ENCODE data around the gene GRM4.

GRM4 gene

GRCh38 chr6:34082348-34082747 is 63.5 kb downstream of the GRM4 start:
- DNase-seq = no peak

- DNase-seq = no peak
These were observed 65.5 kb downstream of the GRM4 start for GRCh38 chr6:34080357-34080756.

- no peak for DNase-seq
These were observed 66.0 kb downstream of the GRM4 start for GRCh38 chr6:34079899-34080298.

- DNase-seq = no peak
These were observed 70.0 kb downstream of the GRM4 start for GRCh38 chr6:34075906-34076305.

- DNase-seq = no peak
These were observed 71.7 kb downstream of the GRM4 start for GRCh38 chr6:34074064-34074742.

GRCh38 chr6:34073540-34073939 is 72.3 kb downstream of the GRM4 start:
- no peak for DNase-seq

- DNase-seq = no peak
These were observed 73.2 kb downstream of the GRM4 start for GRCh38 chr6:34072727-34073126.

- DNase-seq = no peak
These were observed 74.0 kb downstream of the GRM4 start for GRCh38 chr6:34071884-34072379.

- DNase-seq = no peak
These were observed 74.6 kb downstream of the GRM4 start for GRCh38 chr6:34071136-34071883.

- no peak for DNase-seq
These were observed 75.4 kb downstream of the GRM4 start for GRCh38 chr6:34070315-34071135.

GRCh38 chr6:34068462-34069044 is 77.3 kb downstream of the GRM4 start:
- no peak for DNase-seq

- no peak for DNase-seq
These were observed 78.1 kb downstream of the GRM4 start for GRCh38 chr6:34067814-34068213.

GRCh38 chr6:34066772-34067770 is 78.8 kb downstream of the GRM4 start:
- no peak for DNase-seq

GRCh38 chr6:34066218-34066571 is 79.7 kb downstream of the GRM4 start:
- DNase-seq = no peak

- no peak for DNase-seq
These were observed 80.2 kb downstream of the GRM4 start for GRCh38 chr6:34065466-34066217.

- no peak for DNase-seq
These were observed 81.2 kb downstream of the GRM4 start for GRCh38 chr6:34064675-34065074.

- DNase-seq = no peak
These were observed 82.2 kb downstream of the GRM4 start for GRCh38 chr6:34063651-34064050.

GRCh38 chr6:34062815-34063214 is 83.1 kb downstream of the GRM4 start:
- no peak for DNase-seq

GRCh38 chr6:34062156-34062555 is 83.7 kb downstream of the GRM4 start:
- DNase-seq = no peak

GRCh38 chr6:34061348-34061747 is 84.5 kb downstream of the GRM4 start:
- no peak for DNase-seq

- DNase-seq = no peak
These were observed 86.0 kb downstream of the GRM4 start for GRCh38 chr6:34059914-34060313.

All from 8988T (cell line).